Caco-2 (cell line): ENCODE results near the gene UBQLN4. TPM values are rescaled to one million over a fixed set of nuclear protein-coding genes. Genes with fewer than 3 reads are reported as not detected.

ENCODE experiments used
- BruUV-seq: library from RNA; stranded (reverse); fragments of 400-500 nt; replicated peaks from 2 replicates; lab custom pipeline; 2021; lab: Mats Ljungman, UMichigan
- CTCF ChIA-PET: fragments of 300-600 bp; sonication (Branson Sonifier 250); formaldehyde crosslinking; loops from one replicate; lab custom pipeline; 2022; ENCODE audit warnings: antibody characterized with exemption; lab: Charles Lee
- POLR2A ChIA-PET: fragments of 300-600 bp; sonication (Branson Sonifier 250); formaldehyde crosslinking; loops from one replicate; lab custom pipeline; 2022; ENCODE audit warnings: antibody characterized with exemption; lab: Charles Lee
- DNase-seq, 2 experiments: peaks; one replicate each; pipeline versions ENCODE4 v3.0.0 to v3.0.0-alpha.2; 2020 to 2022
- H3K27me3 ChIP-seq: replicated peaks from 2 replicates; pipeline ENCODE4 v1.6.0; 2011; ENCODE audit warnings: low read length; ENCODE audit not compliant: control insufficient read depth, insufficient read depth
- H3K36me3 ChIP-seq: 2 replicates; pipeline ENCODE4 v1.5.1; 2011; ENCODE audit warnings: low read length; ENCODE audit not compliant: control insufficient read depth, insufficient read depth
- H3K4me1 ChIP-seq: fragments of 250-450 bp; sonication (Bioruptor Pico); 2 replicates; pipeline ENCODE4 v1.5.1; 2020; ENCODE audit warnings: mild to moderate bottlenecking
- H3K4me3 ChIP-seq: 2 replicates; pipeline ENCODE4 v1.5.1; 2011; ENCODE audit warnings: low read depth, mild to moderate bottlenecking, control low read depth, low read length
- H3K9me3 ChIP-seq: fragments of 250-450 bp; sonication (Bioruptor Pico); 2 replicates; pipeline ENCODE4 v1.5.1; 2020; ENCODE audit warnings: mild to moderate bottlenecking, moderate library complexity
- H3K27ac Mint-ChIP-seq: one replicate; pipeline ENCODE4 v1.8.0; 2022; ENCODE audit warnings: mixed read lengths; ENCODE audit not compliant: unreplicated experiment
- H3K27me3 Mint-ChIP-seq: one replicate; pipeline ENCODE4 v1.8.0; 2022; ENCODE audit warnings: mixed read lengths; ENCODE audit not compliant: insufficient read depth, unreplicated experiment
- H3K36me3 Mint-ChIP-seq: one replicate; pipeline ENCODE4 v1.8.0; 2022; ENCODE audit warnings: mild to moderate bottlenecking, mixed read lengths; ENCODE audit not compliant: insufficient read depth, unreplicated experiment
- H3K4me1 Mint-ChIP-seq: one replicate; pipeline ENCODE4 v1.8.0; 2022; ENCODE audit warnings: low read depth, mixed read lengths; ENCODE audit not compliant: unreplicated experiment
- H3K4me3 Mint-ChIP-seq: one replicate; pipeline ENCODE4 v1.8.0; 2022; ENCODE audit warnings: mild to moderate bottlenecking, moderate library complexity, mixed read lengths; ENCODE audit not compliant: unreplicated experiment
- H3K9me3 Mint-ChIP-seq: one replicate; pipeline ENCODE4 v1.8.0; 2022; ENCODE audit warnings: mixed read lengths; ENCODE audit not compliant: unreplicated experiment
- CTCF ChIP-seq, 2 experiments: fragments of 200-600 bp in 1 of 2; IDR thresholded peaks; 1 replicate in 1 of 2; 2 replicates in 1 of 2; pipeline versions ENCODE4 v1.5.1 to v1.8.0; 2011 to 2022; ENCODE audit warnings: antibody characterized with exemption in 1 of 2, control low read depth in 1 of 2, inconsistent platforms in 1 of 2, low read depth in 1 of 2, low read length in 1 of 2, mild to moderate bottlenecking in 1 of 2, moderate library complexity in 1 of 2; ENCODE audit not compliant: insufficient read depth in 1 of 2, severe bottlenecking in 1 of 2, unreplicated experiment in 1 of 2
- intact Hi-C: fragments of 100-400 bp; cut with micrococcal nuclease; formaldehyde crosslinking; loops from one replicate; pipeline ENCODE4 v1.10.0; 2022; ENCODE audit not compliant: unreplicated experiment
- total RNA-seq: library from RNA; stranded (reverse); gene quantifications from 2 replicates; pipeline ENCODE4 v1.2.3, GENCODE V29; 2022

UBQLN4 gene
- total RNA-seq, 1 experiment from 2014 or later, result 60.9 TPM

GRCh38 chr1:156095906-156096508, 42.4 kb upstream of the UBQLN4 start:
- intact Hi-C loops, result loop anchor here (1.0 to 2.0 kb wide), 2 partner anchors 34 to 129 kb away; no protein-coding TSS in a partner anchor
- no peak for TF ChIP-seq CTCF (IDR thresholded peaks at IDR 0.05; ENCODE audit: insufficient read depth in 1 of 2, low read depth in 1 of 2, low read length in 1 of 2, severe bottlenecking in 1 of 2, unreplicated experiment in 1 of 2)
- H3K9me3 Mint-ChIP-seq, result no peaks in the 10 kb centered on the region
- H3K9me3 ChIP-seq, result no peaks in the 10 kb centered on the region
- POLR2A ChIA-PET, result interaction anchor here (1.4 kb wide), 1 partner anchor 34 kb away, joined by 4 read pairs; no protein-coding TSS in a partner anchor
- no peaks in the 10 kb centered on the region for H3K27me3 Mint-ChIP-seq
- no TSS peak for BruUV-seq
- H3K36me3 Mint-ChIP-seq, result peaks cover 8% of the 10 kb centered on the region
- H3K4me3 ChIP-seq, result no peak overlapping the region
- H3K4me1 ChIP-seq, result peaks cover 27% of the 10 kb centered on the region
- H3K4me3 Mint-ChIP-seq, result no peak overlapping the region
- peak overlapping the region; percentile 96 for H3K27ac Mint-ChIP-seq
- no peaks in the 10 kb centered on the region for H3K27me3 ChIP-seq
- no peaks in the 10 kb centered on the region; the same call in 1 of the 2 replicates for H3K36me3 ChIP-seq
- peaks cover 28% of the 10 kb centered on the region for H3K4me1 Mint-ChIP-seq
- DNase-seq, result no peak
- CTCF ChIA-PET, result interaction anchor here (0.7 to 10.1 kb wide), 8 partner anchors 19 to 130 kb away, joined by 3 to 115 read pairs (median 4); partner anchors contain the start of gene LMNA

- Histone ChIP-seq H3K9me3 (no peaks in the 10 kb centered on the region), H3K4me1 (peaks cover 24% of the 10 kb centered on the region), H3K36me3 (peaks cover 1% of the 10 kb centered on the region; the same call in 1 of the 2 replicates), H3K4me3 (no peak overlapping the region), H3K27me3 (no peaks in the 10 kb centered on the region)
- Mint-ChIP-seq H3K27ac (no peak overlapping the region), H3K36me3 (peaks cover 9% of the 10 kb centered on the region), H3K9me3 (no peaks in the 10 kb centered on the region), H3K4me1 (peaks cover 29% of the 10 kb centered on the region), H3K27me3 (no peaks in the 10 kb centered on the region), H3K4me3 (no peak overlapping the region)
- POLR2A ChIA-PET, result no interaction called here
- DNase-seq, result no peak
- intact Hi-C loops, result no loop called here
- no peak for TF ChIP-seq CTCF (IDR thresholded peaks at IDR 0.05; ENCODE audit: insufficient read depth in 1 of 2, low read depth in 1 of 2, low read length in 1 of 2, severe bottlenecking in 1 of 2, unreplicated experiment in 1 of 2)
- no TSS peak for BruUV-seq
- CTCF ChIA-PET, result interaction anchor here (0.8 to 10.1 kb wide), 2 partner anchors 39 to 150 kb away, joined by 5 to 115 read pairs; partner anchors contain the start of gene RXFP4
Measured at GRCh38 chr1:156091610-156092009, 38.0 kb upstream of the UBQLN4 start.

GRCh38 chr1:156090840-156091188, 37.2 kb upstream of the UBQLN4 start:
- Histone ChIP-seq H3K4me3 (no peak overlapping the region), H3K27me3 (no peaks in the 10 kb centered on the region), H3K4me1 (peaks cover 24% of the 10 kb centered on the region), H3K36me3 (peaks cover 1% of the 10 kb centered on the region; the same call in 1 of the 2 replicates), H3K9me3 (no peaks in the 10 kb centered on the region)
- DNase-seq, result peak; percentile 86 to 89
- H3K4me3 Mint-ChIP-seq, result no peak overlapping the region
- peaks cover 15% of the 10 kb centered on the region for H3K36me3 Mint-ChIP-seq
- ChIA-PET POLR2A (no interaction called here), CTCF (interaction anchor here (1.0 to 1.9 kb wide), 5 partner anchors 10 to 134 kb away, joined by 3 to 11 read pairs (median 4); no protein-coding TSS in a partner anchor)
- H3K27me3 Mint-ChIP-seq, result no peaks in the 10 kb centered on the region
- H3K4me1 Mint-ChIP-seq, result peaks cover 29% of the 10 kb centered on the region
- H3K27ac Mint-ChIP-seq, result peak overlapping the region; percentile 60
- intact Hi-C loops, result loop anchor here (1.0 kb wide), 1 partner anchor 39 kb away; no protein-coding TSS in a partner anchor
- BruUV-seq, result no TSS peak
- no peaks in the 10 kb centered on the region for H3K9me3 Mint-ChIP-seq
- peak; percentile 76 to 92 for TF ChIP-seq CTCF (IDR thresholded peaks at IDR 0.05; ENCODE audit: insufficient read depth in 1 of 2, low read depth in 1 of 2, low read length in 1 of 2, severe bottlenecking in 1 of 2, unreplicated experiment in 1 of 2)
